Measurements from ENCODE around the gene BRIP1. TPM values are rescaled to one million over a fixed set of nuclear protein-coding genes. Genes with fewer than 3 reads are reported as not detected.

Gene BRIP1
- total RNA-seq, 2 experiments from 2014 or later, result 20.1 TPM

DNA sequence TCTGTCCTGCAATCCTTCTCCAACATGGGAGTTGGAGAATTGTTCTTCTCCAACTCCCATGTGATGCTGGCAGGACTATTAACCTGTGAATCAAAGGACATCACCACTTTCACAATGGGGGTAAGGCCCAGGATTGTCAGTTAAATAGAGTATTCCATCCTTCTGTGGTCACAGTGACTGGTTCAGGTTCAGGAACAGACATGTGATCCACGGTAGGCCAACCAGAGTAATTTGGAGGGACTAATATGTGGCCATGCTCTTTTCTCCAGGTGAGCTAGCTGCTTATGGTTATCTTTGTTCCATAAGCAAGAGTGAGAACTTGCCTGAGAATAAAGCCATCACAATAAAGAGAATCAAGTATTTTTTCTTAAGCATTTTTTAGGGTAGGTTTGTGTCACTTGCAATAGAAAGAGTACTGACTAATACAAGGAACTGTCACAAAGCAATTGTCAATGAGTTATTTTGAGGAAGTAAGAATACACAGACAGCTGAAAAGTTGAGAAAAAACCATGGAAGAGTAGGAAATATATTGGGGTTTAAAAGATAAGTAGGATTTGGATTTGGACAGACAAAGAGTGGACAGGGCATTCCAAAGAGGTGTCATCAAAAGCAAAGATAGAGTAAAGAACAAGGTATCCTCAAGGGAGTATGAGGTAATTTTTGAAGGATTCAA, 63.4 kb downstream of the BRIP1 start:
- H3K36me3 Mint-ChIP-seq, result peaks cover 36% of the 10 kb centered on the region
- DNase-seq (no peak), ATAC-seq (ENCODE audit: low read depth) (no peak)
- no peaks in the 10 kb centered on the region for H3K4me1 Mint-ChIP-seq
- H3K27ac Mint-ChIP-seq, result no peak overlapping the region
- no peaks in the 10 kb centered on the region for H3K27me3 Mint-ChIP-seq
- no peaks in the 10 kb centered on the region for H3K9me3 Mint-ChIP-seq
- POLR2A ChIA-PET, result interaction anchor here (0.5 to 0.6 kb wide), 2 partner anchors 64 to 1384 kb away, joined by 3 to 5 read pairs; partner anchors contain the start of gene BRIP1
- no peak overlapping the region for H3K4me3 Mint-ChIP-seq

DNA sequence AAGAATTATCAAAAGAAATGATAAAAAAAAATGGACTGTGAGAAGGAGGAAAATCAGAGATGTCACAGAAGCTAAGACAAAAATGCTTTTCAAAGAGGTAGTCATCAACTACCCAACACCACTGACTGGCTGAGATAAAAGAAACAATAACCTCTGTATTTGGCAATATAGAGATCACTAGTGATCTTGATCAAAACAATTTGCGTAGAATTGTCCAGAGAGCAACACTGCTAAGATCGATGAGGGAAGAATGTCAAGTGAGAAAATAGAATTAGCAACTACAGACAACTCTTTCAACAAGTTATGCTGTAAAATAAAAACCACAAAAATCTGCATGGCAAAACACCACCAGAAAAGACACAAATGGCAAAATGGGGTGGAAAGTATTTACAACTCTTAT, 66.0 kb downstream of the BRIP1 start:
- POLR2A ChIA-PET, result no interaction called here
- no peak overlapping the region for H3K4me3 Mint-ChIP-seq
- ATAC-seq (ENCODE audit: low read depth), result no peak
- no peaks in the 10 kb centered on the region for H3K4me1 Mint-ChIP-seq
- H3K9me3 Mint-ChIP-seq, result no peaks in the 10 kb centered on the region
- no peaks in the 10 kb centered on the region for H3K27me3 Mint-ChIP-seq
- H3K36me3 Mint-ChIP-seq, result peaks cover 49% of the 10 kb centered on the region
- no peak for DNase-seq
- no peak overlapping the region for H3K27ac Mint-ChIP-seq

DNA sequence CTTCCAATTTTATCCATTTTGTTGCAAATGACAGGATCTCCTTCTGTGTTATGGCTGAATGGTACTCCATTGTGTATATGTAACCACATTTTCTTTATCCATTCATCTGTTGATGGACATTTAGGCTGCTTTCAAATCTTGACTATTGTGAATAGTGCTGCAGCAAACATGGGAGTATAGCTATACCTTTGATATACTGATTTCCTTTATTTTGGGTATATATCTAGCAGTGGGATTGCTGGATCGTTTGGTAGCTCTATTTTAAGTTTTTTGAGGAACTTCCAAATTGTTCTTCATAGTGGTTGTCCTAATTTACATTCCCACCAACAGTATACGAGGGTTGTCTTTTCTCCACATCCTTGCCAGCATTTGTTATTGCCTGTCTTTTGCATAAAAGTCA, 67.8 kb downstream of the BRIP1 start:
- peaks cover 56% of the 10 kb centered on the region for H3K36me3 Mint-ChIP-seq

DNA sequence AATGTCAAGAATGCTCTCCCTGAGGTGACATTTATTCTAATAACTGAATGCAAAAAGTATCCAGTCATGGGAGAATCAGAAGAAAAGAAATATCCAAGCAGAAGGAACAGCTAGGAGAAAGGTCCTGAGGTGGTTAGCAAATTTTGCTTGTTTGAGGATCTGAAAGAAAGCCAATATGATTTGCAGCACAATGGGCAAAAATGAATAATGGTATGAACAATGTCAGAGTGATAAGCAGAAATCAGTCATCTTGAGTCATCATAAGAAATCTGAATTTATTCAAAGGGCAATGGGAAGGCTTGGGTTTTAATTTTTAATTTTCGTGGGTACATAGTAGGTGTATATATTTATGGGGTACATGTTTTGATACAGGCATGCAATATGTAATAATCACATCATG, 68.5 kb downstream of the BRIP1 start:
- peaks cover 52% of the 10 kb centered on the region for H3K36me3 Mint-ChIP-seq
- ATAC-seq (ENCODE audit: low read depth) (no peak), DNase-seq (no peak)
- no peaks in the 10 kb centered on the region for H3K9me3 Mint-ChIP-seq
- H3K4me3 Mint-ChIP-seq, result no peak overlapping the region
- POLR2A ChIA-PET, result no interaction called here
- no peaks in the 10 kb centered on the region for H3K27me3 Mint-ChIP-seq
- no peak overlapping the region for H3K27ac Mint-ChIP-seq
- H3K4me1 Mint-ChIP-seq, result no peaks in the 10 kb centered on the region

More for the DNA sequence above, 67.8 kb downstream of the BRIP1 start:
- Mint-ChIP-seq H3K9me3 (no peaks in the 10 kb centered on the region), H3K4me3 (no peak overlapping the region), H3K27ac (no peak overlapping the region), H3K4me1 (no peaks in the 10 kb centered on the region), H3K27me3 (no peaks in the 10 kb centered on the region)
- POLR2A ChIA-PET, result no interaction called here
- ATAC-seq (ENCODE audit: low read depth) (no peak), DNase-seq (no peak)

DNA sequence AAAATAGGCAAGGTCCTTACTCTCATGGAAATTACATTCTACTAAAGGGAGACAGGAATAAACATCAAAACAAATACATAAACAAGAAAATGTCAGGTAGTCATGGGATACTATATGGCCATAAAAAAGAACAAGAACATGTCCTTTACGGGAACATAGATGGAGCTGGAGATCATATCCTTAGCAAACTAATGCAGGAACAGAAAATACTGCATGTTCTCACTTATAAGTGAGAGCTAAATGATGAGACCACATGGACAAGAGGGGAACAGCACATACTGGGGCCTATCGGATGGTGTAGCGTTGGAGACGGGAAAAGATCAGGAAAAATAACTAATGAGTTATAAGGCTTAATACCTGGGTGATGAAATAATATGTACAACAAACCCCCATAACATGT, 69.1 kb downstream of the BRIP1 start:
- ATAC-seq (ENCODE audit: low read depth), result no peak
- no peak for DNase-seq
- POLR2A ChIA-PET, result no interaction called here
- no peak overlapping the region for H3K27ac Mint-ChIP-seq
- peaks cover 53% of the 10 kb centered on the region for H3K36me3 Mint-ChIP-seq
- H3K9me3 Mint-ChIP-seq, result no peaks in the 10 kb centered on the region
- H3K27me3 Mint-ChIP-seq, result no peaks in the 10 kb centered on the region
- no peak overlapping the region for H3K4me3 Mint-ChIP-seq
- no peaks in the 10 kb centered on the region for H3K4me1 Mint-ChIP-seq

DNA sequence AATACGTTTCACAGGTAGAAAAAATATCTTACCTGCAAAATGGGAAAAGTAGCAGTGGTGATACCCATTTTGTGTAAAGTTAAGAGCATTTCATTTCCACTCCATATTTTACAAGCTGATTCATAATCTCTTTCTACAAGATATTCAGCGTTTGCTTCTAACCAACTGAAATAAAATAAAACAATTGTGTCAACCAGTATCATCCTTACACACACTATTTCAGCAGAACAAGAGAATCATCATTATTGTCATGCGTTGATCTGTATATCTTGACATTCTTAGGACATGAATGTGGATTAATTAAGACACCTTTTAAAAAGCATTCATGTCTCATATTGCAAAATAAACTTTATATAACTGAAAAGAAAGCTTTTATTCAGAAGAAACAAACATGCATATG, 69.8 kb downstream of the BRIP1 start:
- ATAC-seq (ENCODE audit: low read depth), result no peak
- POLR2A ChIA-PET, result no interaction called here

DNA sequence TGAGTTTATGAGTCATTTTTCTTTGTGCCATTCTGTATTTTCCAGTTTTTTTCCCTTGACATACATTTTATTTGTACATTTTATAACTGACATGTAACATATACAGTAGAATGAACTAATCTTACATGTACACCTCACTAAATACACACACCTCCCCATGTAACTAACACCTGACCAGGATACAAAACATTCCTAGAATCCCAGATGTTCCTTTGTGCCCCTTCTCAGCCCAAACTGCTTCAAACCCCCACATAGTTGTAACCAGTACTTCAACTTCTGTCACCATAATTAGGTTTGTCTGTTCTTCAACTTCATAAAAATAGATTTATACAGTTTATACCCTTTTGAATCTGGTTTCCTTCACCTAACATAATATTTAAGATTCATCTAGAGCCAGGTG, 73.5 kb downstream of the BRIP1 start:
- H3K27ac Mint-ChIP-seq, result no peak overlapping the region

More for the DNA sequence above, 69.8 kb downstream of the BRIP1 start:
- H3K27me3 Mint-ChIP-seq, result no peaks in the 10 kb centered on the region
- H3K27ac Mint-ChIP-seq, result no peak overlapping the region
- H3K9me3 Mint-ChIP-seq, result no peaks in the 10 kb centered on the region
- H3K4me1 Mint-ChIP-seq, result no peaks in the 10 kb centered on the region
- H3K36me3 Mint-ChIP-seq, result peaks cover 51% of the 10 kb centered on the region
- no peak overlapping the region for H3K4me3 Mint-ChIP-seq
- no peak for DNase-seq

DNA sequence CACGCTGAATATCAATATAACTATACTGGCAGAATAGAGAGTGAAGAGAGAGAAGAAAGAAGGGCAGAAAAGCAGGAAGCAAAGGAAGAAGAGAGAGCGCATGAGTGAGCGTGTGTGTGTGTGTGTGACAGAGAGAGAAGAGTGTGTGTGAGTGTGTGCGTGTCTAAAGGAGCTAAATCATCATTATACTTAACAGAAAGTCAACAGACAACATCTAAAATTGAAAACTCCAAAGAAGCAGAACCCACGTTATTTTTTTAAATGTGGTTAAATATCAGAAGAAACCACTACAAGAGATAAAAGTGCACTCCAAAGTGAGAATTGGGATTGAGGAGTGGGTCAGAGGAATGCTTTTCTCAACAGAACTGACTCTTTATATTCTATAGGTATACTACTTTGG, 77.2 kb downstream of the BRIP1 start:
- Mint-ChIP-seq H3K4me1 (no peaks in the 10 kb centered on the region), H3K27ac (no peak overlapping the region), H3K27me3 (no peaks in the 10 kb centered on the region), H3K9me3 (no peaks in the 10 kb centered on the region), H3K36me3 (peaks cover 24% of the 10 kb centered on the region), H3K4me3 (no peak overlapping the region)
- POLR2A ChIA-PET, result no interaction called here
- ATAC-seq (ENCODE audit: low read depth), result peak; percentile 45
- no peak for DNase-seq

More for the DNA sequence above, 73.5 kb downstream of the BRIP1 start:
- DNase-seq (no peak), ATAC-seq (ENCODE audit: low read depth) (no peak)
- Mint-ChIP-seq H3K9me3 (no peaks in the 10 kb centered on the region), H3K36me3 (peaks cover 34% of the 10 kb centered on the region), H3K27me3 (no peaks in the 10 kb centered on the region), H3K4me3 (no peak overlapping the region), H3K4me1 (no peaks in the 10 kb centered on the region)
- POLR2A ChIA-PET, result no interaction called here

DNA sequence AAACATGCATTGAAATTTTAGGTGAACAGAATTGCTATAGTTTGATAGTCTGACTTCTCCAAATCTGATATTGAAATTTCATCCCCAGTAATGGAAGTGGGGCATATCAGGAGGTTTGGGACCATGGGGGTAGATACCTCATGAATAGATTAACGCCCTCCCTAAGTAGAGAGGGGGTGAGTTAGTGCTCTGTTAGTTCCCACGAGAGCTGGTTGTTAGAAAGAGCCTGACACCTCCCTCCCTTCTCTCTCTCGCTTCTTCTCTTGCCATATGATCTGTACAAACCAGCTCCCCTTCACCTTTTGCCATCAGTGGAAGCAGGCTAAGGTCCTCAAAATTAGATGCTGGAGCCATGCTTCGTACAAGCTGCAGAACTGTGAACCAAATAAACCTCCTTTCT, 78.8 kb downstream of the BRIP1 start:
- DNase-seq (no peak), ATAC-seq (ENCODE audit: low read depth) (no peak)
- peaks cover 17% of the 10 kb centered on the region for H3K36me3 Mint-ChIP-seq
- H3K9me3 Mint-ChIP-seq, result no peaks in the 10 kb centered on the region
- H3K27ac Mint-ChIP-seq, result no peak overlapping the region
- POLR2A ChIA-PET, result no interaction called here
- H3K4me3 Mint-ChIP-seq, result no peak overlapping the region
- no peaks in the 10 kb centered on the region for H3K4me1 Mint-ChIP-seq
- H3K27me3 Mint-ChIP-seq, result no peaks in the 10 kb centered on the region

DNA sequence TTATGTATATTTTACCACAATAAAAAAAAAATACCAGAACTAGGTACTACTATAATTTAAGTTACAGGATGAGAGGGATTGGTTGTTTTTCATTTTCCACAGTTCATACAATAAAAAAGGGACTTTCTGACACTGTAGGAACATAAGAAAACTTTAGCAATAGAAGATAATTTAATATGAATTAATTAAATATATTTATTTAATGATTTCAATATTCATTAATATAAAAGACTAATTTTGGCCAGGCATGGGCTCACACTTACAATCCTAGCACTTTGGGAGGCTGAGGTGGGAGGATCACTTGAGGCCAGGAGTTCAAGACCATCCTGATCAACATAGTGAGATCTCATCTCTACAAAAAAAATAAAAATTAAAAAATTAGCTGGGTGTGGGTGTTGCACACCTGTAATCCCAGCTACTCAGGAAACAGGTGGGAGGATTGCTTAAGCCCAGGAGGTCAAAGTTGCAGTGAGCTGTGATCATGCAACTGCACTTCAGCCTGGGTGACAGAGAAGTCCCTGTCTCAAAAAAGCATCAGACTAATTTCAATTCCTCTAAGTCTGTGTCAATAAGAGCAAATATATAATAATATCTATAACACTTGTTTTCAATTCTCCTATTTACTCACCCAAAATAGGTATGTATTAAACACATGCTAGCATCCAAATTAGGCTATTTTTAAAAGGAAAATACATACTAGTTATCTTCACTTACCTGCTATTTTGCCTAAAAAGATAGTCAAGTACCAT, 79.6 kb downstream of the BRIP1 start:
- H3K27me3 Mint-ChIP-seq, result no peaks in the 10 kb centered on the region
- POLR2A ChIA-PET, result no interaction called here
- DNase-seq (no peak), ATAC-seq (ENCODE audit: low read depth) (no peak)
- no peaks in the 10 kb centered on the region for H3K4me1 Mint-ChIP-seq
- no peak overlapping the region for H3K4me3 Mint-ChIP-seq
- peaks cover 20% of the 10 kb centered on the region for H3K36me3 Mint-ChIP-seq
- H3K27ac Mint-ChIP-seq, result no peak overlapping the region
- no peaks in the 10 kb centered on the region for H3K9me3 Mint-ChIP-seq

DNA sequence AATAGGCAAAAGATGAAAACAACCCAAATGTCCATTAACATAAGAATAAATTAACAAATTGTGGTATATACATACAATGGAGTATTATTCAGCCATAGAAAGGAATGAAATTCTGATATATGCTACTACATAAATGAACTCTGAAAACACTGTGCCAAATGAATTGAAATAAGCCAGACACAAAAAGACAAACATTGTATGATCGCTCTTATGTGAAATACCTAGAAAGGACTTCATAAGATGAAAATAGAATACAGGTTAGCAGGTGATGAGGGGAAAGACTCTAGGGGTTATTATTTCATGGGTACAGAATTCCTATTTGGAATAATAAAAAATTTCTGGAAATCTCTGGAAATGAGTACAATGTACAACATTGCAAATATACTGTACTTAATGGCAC, 80.2 kb downstream of the BRIP1 start:
- Mint-ChIP-seq H3K27me3 (no peaks in the 10 kb centered on the region), H3K4me1 (no peaks in the 10 kb centered on the region), H3K36me3 (peaks cover 21% of the 10 kb centered on the region), H3K4me3 (no peak overlapping the region), H3K27ac (no peak overlapping the region), H3K9me3 (no peaks in the 10 kb centered on the region)
- DNase-seq (no peak), ATAC-seq (ENCODE audit: low read depth) (no peak)
- POLR2A ChIA-PET, result no interaction called here

DNA sequence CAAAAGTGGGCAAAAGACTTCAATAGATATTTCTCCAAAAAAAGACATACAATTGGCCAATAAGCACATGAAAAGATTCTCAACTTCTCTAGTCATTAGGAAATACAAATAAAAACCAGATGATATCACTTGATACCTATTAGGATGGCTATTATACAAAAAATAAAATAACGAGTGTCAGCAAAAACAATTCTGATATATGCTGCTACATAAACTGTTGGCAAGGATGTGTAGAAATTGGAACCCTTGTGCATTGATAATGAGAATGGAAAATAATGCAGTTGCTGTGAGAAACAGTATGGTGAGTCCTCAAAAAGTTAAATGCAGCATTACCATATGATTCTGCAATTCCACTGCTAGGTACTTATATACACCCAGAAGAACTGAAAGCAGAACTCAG, 80.6 kb downstream of the BRIP1 start:
- no peak for DNase-seq
- ATAC-seq (ENCODE audit: low read depth), result no peak
- H3K4me1 Mint-ChIP-seq, result no peaks in the 10 kb centered on the region
- H3K36me3 Mint-ChIP-seq, result peaks cover 23% of the 10 kb centered on the region
- H3K27me3 Mint-ChIP-seq, result no peaks in the 10 kb centered on the region
- no peaks in the 10 kb centered on the region for H3K9me3 Mint-ChIP-seq
- H3K4me3 Mint-ChIP-seq, result no peak overlapping the region
- POLR2A ChIA-PET, result no interaction called here
- H3K27ac Mint-ChIP-seq, result no peak overlapping the region

DNA sequence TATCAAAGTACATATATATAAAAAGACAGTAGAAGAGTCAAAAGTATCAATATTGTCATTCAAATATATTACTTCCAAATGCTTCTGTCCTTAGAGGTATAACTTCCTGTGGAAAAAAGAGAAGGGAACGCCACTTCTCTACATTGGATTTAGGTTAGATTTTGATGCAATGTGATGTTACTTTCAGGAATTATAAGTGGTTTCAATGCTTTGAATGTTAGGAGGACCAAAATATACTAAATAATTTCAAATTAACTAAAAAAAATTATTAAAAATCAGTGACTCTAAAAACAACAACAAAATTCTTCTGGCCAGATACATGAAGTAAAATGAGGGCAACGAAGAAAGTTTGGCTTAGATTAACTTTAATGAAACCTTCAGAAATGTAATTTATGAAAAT, 88.0 kb downstream of the BRIP1 start:
- H3K4me1 Mint-ChIP-seq, result no peaks in the 10 kb centered on the region
- H3K27me3 Mint-ChIP-seq, result no peaks in the 10 kb centered on the region
- POLR2A ChIA-PET, result no interaction called here

DNA sequence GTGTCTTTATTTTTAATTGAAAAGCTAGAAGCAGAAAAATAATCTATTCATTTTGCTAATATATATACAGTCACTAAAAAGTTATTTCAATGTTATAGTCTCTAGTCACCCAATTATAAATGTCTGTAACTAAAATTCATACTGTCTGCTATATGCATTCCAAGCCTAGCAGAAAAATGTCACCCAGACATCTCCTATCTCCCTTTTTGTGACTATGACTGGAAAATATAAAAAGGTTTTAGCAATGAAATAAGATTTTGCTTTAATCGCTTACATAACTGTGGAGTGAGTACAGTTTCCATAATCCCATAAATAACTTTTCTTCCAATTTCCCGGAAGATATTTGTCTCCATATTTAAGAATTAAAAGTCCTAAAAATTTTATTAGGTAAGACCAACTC, 88.6 kb downstream of the BRIP1 start:
- Mint-ChIP-seq H3K9me3 (peaks cover 13% of the 10 kb centered on the region), H3K27me3 (no peaks in the 10 kb centered on the region), H3K27ac (no peak overlapping the region), H3K36me3 (peaks cover 46% of the 10 kb centered on the region), H3K4me3 (no peak overlapping the region), H3K4me1 (no peaks in the 10 kb centered on the region)
- POLR2A ChIA-PET, result no interaction called here
- no peak for ATAC-seq (ENCODE audit: low read depth)
- DNase-seq, result no peak

More for the DNA sequence above, 88.0 kb downstream of the BRIP1 start:
- Mint-ChIP-seq H3K27ac (no peak overlapping the region), H3K4me3 (no peak overlapping the region), H3K9me3 (peaks cover 11% of the 10 kb centered on the region), H3K36me3 (peaks cover 41% of the 10 kb centered on the region)
- ATAC-seq (ENCODE audit: low read depth) (no peak), DNase-seq (no peak)
